Tibial artery (tissue), 4 donors: ENCODE data around the gene DCLK1.

Experiments
- DNase-seq, 2 donors: peaks; one replicate each; pipeline ENCODE4 v3.0.0-alpha.2; 2019
- H3K27ac ChIP-seq, 2 donors: fragments of 200-600 bp; sonication (generic) in 1 of 2; 1 replicate in 1 of 2; 2 replicates in 1 of 2; pipeline ENCODE4 v1.5.1; 2018 to 2019; ENCODE audit warnings: mild to moderate bottlenecking in 1 of 2
- H3K27me3 ChIP-seq, 2 donors: fragments of 200-600 bp; sonication (generic) in 1 of 2; one replicate each; pipeline versions ENCODE4 v1.5.1 to v1.6.0; 2016 to 2019
- H3K36me3 ChIP-seq, 3 donors: fragments of 200-600 bp; sonication (generic) in 2 of 3; one replicate each; pipeline ENCODE4 v1.5.1; 2016 to 2019; ENCODE audit warnings: mild to moderate bottlenecking in 2 of 3
- H3K4me1 ChIP-seq, 4 donors: fragments of 200-600 bp; sonication (generic) in 2 of 4; 1 replicate in 3 of 4; 2 replicates in 1 of 4; pipeline ENCODE4 v1.5.1; 2016 to 2019
- H3K4me3 ChIP-seq, 2 donors: fragments of 200-600 bp; sonication (generic) in 1 of 2; 1 replicate in 1 of 2; 2 replicates in 1 of 2; pipeline ENCODE4 v1.5.1; 2018 to 2019; ENCODE audit warnings: mild to moderate bottlenecking in 2 of 2
- H3K9me3 ChIP-seq, 3 donors: fragments of 200-600 bp; sonication (generic) in 1 of 3; one replicate each; pipeline ENCODE4 v1.5.1; 2016 to 2019
- CTCF ChIP-seq, 2 experiments: fragments of 200-600 bp in 1 of 2; fragments of 450-650 bp in 1 of 2; IDR thresholded peaks; one replicate each; pipeline ENCODE4 v1.5.1; 2017 to 2019; ENCODE audit warnings: antibody characterized with exemption in 2 of 2, mild to moderate bottlenecking in 1 of 2, moderate library complexity in 1 of 2
- intact Hi-C: fragments of 100-400 bp; cut with DNase I; formaldehyde crosslinking; loops from one replicate; pipeline ENCODE4 v1.15.0; 2023; ENCODE audit warnings: low total_unique reads

Gene DCLK1

GRCh38 chr13:35764326-35765015 is 366.7 kb downstream of the DCLK1 start:
- Histone ChIP-seq H3K4me1 (no peaks in the 10 kb centered on the region), H3K9me3 (no peaks in the 10 kb centered on the region), H3K4me3 (no peak overlapping the region), H3K27me3 (no peaks in the 10 kb centered on the region), H3K27ac (no peak overlapping the region), H3K36me3 (no peaks in the 10 kb centered on the region)
- TF ChIP-seq CTCF (IDR thresholded peaks at IDR 0.05), result no peak
- intact Hi-C loops, result no loop called here
- no peak for DNase-seq

- intact Hi-C loops, result no loop called here
- no peaks in the 10 kb centered on the region for H3K27me3 ChIP-seq
- no peak for TF ChIP-seq CTCF (IDR thresholded peaks at IDR 0.05)
- no peaks in the 10 kb centered on the region for H3K36me3 ChIP-seq
- DNase-seq, result no peak
- no peaks in the 10 kb centered on the region for H3K4me1 ChIP-seq
- no peak overlapping the region for H3K4me3 ChIP-seq
- H3K27ac ChIP-seq, result no peak overlapping the region
- no peaks in the 10 kb centered on the region for H3K9me3 ChIP-seq
Measured at GRCh38 chr13:35763782-35764123, 367.4 kb downstream of the DCLK1 start.

- Histone ChIP-seq H3K9me3 (no peaks in the 10 kb centered on the region), H3K4me3 (no peak overlapping the region), H3K27ac (no peak overlapping the region), H3K36me3 (no peaks in the 10 kb centered on the region), H3K27me3 (no peaks in the 10 kb centered on the region), H3K4me1 (no peaks in the 10 kb centered on the region)
- no peak for DNase-seq
- intact Hi-C loops, result no loop called here
- TF ChIP-seq CTCF (IDR thresholded peaks at IDR 0.05), result no peak
Measured at GRCh38 chr13:35763060-35763781, 368.0 kb downstream of the DCLK1 start.

- Histone ChIP-seq H3K4me1 (no peaks in the 10 kb centered on the region), H3K36me3 (no peaks in the 10 kb centered on the region), H3K27ac (no peak overlapping the region), H3K9me3 (no peaks in the 10 kb centered on the region), H3K27me3 (no peaks in the 10 kb centered on the region), H3K4me3 (no peak overlapping the region)
- no peak for TF ChIP-seq CTCF (IDR thresholded peaks at IDR 0.05)
- no peak for DNase-seq
- intact Hi-C loops, result no loop called here
Measured at GRCh38 chr13:35761440-35762252, 369.5 kb downstream of the DCLK1 start.

- H3K27ac ChIP-seq, result no peak overlapping the region
- no peaks in the 10 kb centered on the region for H3K4me1 ChIP-seq
- no peak for DNase-seq
- intact Hi-C loops, result no loop called here
- no peak for TF ChIP-seq CTCF (IDR thresholded peaks at IDR 0.05)
- no peaks in the 10 kb centered on the region for H3K9me3 ChIP-seq
- H3K36me3 ChIP-seq, result no peaks in the 10 kb centered on the region
- no peaks in the 10 kb centered on the region for H3K27me3 ChIP-seq
- no peak overlapping the region for H3K4me3 ChIP-seq
Measured at GRCh38 chr13:35760735-35761281, 370.4 kb downstream of the DCLK1 start.
